Measurements from ENCODE around the gene SPATA33.

Gene SPATA33

GRCh38 chr16:89657442-89658220 is at the start of gene SPATA33, which contains the start of gene CHMP1A:
TSS of gene SPATA33 (plus strand) at chr16:89657836. CDS start at chr16:89657912, 76 bp downstream.
TSS of gene CHMP1A (minus strand) at chr16:89657708. CDS start at chr16:89657588, 120 bp downstream.
- in situ Hi-C loops (cut with MboI; ENCODE audit: low sequenced_read_pairs): no loop called here

- in situ Hi-C loops (cut with MboI; ENCODE audit: low sequenced_read_pairs): no loop called here
Measured at GRCh38 chr16:89607937-89608740, 49.5 kb upstream of the SPATA33 start.

GRCh38 chr16:89610108-89610453 is 47.6 kb upstream of the SPATA33 start:
- in situ Hi-C loops (cut with MboI; ENCODE audit: low sequenced_read_pairs): no loop called here

- in situ Hi-C loops (cut with MboI; ENCODE audit: low sequenced_read_pairs): no loop called here
Measured at GRCh38 chr16:89612415-89613166, 45.0 kb upstream of the SPATA33 start.

GRCh38 chr16:89613231-89613953 is 44.2 kb upstream of the SPATA33 start, which contains the start of gene DPEP1:
TSS of gene DPEP1 (plus strand) at chr16:89613642. CDS start at chr16:89630411, 16,769 bp downstream.
- in situ Hi-C loops (cut with MboI; ENCODE audit: low sequenced_read_pairs): no loop called here

- in situ Hi-C loops (cut with MboI; ENCODE audit: low sequenced_read_pairs): no loop called here
Measured at GRCh38 chr16:89613954-89614459, 43.6 kb upstream of the SPATA33 start.

GRCh38 chr16:89615176-89615575 is 42.5 kb upstream of the SPATA33 start:
- in situ Hi-C loops (cut with MboI; ENCODE audit: low sequenced_read_pairs): no loop called here

GRCh38 chr16:89615596-89616090 is 42.0 kb upstream of the SPATA33 start:
- in situ Hi-C loops (cut with MboI; ENCODE audit: low sequenced_read_pairs): no loop called here

GRCh38 chr16:89616623-89617022 is 41.0 kb upstream of the SPATA33 start:
- in situ Hi-C loops (cut with MboI; ENCODE audit: low sequenced_read_pairs): no loop called here

- in situ Hi-C loops (cut with MboI; ENCODE audit: low sequenced_read_pairs): no loop called here
Measured at GRCh38 chr16:89617036-89617435, 40.6 kb upstream of the SPATA33 start.

- in situ Hi-C loops (cut with MboI; ENCODE audit: low sequenced_read_pairs): no loop called here
Measured at GRCh38 chr16:89618109-89618998, 39.3 kb upstream of the SPATA33 start.

GRCh38 chr16:89619840-89620239 is 37.8 kb upstream of the SPATA33 start:
- in situ Hi-C loops (cut with MboI; ENCODE audit: low sequenced_read_pairs): no loop called here

GRCh38 chr16:89620406-89620841 is 37.2 kb upstream of the SPATA33 start:
- in situ Hi-C loops (cut with MboI; ENCODE audit: low sequenced_read_pairs): no loop called here

- in situ Hi-C loops (cut with MboI; ENCODE audit: low sequenced_read_pairs): no loop called here
Measured at GRCh38 chr16:89621136-89621697, 36.4 kb upstream of the SPATA33 start.

- in situ Hi-C loops (cut with MboI; ENCODE audit: low sequenced_read_pairs): no loop called here
Measured at GRCh38 chr16:89621698-89622409, 35.8 kb upstream of the SPATA33 start.

- in situ Hi-C loops (cut with MboI; ENCODE audit: low sequenced_read_pairs): no loop called here
Measured at GRCh38 chr16:89623511-89624261, 34.0 kb upstream of the SPATA33 start.

Measured in HL-60/S4 (cell line).